NT2/D1 (cell line): Measurements from ENCODE around the gene VSTM2B.

Experiments
- YY1 ChIP-seq: IDR thresholded peaks from 2 replicates; pipeline ENCODE4 v1.6.1; 2011; ENCODE audit not compliant: insufficient read length, insufficient read depth
- ZNF274 ChIP-seq: IDR thresholded peaks from 2 replicates; pipeline ENCODE4 v1.6.1; 2011; ENCODE audit warnings: mild to moderate bottlenecking, low read depth, low read length

DNA sequence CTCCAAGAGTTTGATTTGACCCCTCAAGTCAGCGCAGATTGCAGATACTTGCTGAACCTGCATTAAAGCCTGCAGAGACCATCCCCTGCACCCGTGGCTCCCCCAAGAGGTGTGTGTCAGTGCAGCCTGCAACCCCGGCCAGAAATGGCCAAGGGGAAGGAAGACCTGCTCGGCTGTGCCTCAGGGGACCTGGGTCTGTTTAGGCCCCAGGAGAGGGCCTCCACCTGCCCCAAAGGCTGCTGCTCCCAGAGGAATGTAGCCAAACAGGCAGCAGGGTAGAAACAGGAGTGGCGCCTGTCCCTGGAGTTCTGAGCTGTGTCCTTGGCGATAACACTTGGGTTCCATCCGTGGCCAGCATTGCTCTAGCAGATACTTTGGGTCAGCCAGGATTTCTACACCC lies 88.3 kb downstream of the VSTM2B start:
- TF ChIP-seq YY1 = no peak
- no peak for TF ChIP-seq ZNF274
